ENCODE data around the gene DNAJC5G.

The DNAJC5G gene

DNA sequence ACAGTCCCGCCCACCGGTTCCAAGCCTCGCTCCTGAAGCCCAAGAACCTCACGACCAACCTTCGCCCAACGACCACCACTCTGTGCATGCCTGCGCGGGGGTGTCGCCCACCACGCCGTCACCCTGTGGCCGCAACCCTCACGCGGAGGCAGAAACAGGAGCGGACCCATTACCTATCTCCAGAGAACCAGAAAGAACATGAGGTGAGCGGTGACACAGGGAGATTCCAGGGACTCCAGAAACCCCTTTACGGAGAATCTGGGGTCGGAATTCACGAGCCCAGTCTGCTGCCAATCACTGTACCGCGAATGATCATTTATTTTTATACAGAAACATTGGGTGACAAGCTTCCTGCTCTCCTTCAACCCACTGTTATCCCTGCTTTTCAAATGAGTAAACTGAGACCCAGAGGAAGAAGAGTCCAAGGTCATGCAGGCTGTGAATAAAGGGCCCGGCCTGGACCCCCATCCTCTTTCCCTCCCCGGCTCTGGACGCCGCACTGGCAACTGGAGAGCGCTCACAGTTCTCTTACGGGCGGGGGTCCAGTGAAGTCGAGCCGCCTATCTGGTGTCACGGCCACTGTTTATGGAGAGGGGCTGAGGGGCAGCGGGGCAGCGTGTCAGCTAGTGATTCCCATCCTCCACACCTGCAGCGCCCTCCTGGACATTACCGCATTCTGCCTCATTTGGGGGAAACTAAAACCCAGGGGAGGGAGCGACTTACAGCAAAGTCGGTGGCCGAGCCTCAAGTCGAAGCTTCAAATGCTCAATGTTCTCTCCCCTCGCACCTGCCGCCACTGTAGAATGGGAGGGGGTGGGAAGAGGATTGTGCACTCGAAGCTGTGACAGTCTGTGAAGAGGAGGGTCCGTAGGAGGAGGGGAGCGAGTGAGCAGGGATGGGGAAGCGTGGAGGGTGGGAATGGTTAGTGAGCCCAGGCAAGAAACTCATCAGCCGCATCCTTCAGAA, 11.7 kb upstream of the DNAJC5G start:
- peaks cover 5% of the 10 kb centered on the region; the same call in 1 of the 2 replicates for H3K4me1 ChIP-seq (ENCODE audit: low read length)
- TF ChIP-seq EZH2phosphoT487 (IDR thresholded peaks at IDR 0.05; ENCODE audit: low read length) = no peak
- TF ChIP-seq, protein P1, sequence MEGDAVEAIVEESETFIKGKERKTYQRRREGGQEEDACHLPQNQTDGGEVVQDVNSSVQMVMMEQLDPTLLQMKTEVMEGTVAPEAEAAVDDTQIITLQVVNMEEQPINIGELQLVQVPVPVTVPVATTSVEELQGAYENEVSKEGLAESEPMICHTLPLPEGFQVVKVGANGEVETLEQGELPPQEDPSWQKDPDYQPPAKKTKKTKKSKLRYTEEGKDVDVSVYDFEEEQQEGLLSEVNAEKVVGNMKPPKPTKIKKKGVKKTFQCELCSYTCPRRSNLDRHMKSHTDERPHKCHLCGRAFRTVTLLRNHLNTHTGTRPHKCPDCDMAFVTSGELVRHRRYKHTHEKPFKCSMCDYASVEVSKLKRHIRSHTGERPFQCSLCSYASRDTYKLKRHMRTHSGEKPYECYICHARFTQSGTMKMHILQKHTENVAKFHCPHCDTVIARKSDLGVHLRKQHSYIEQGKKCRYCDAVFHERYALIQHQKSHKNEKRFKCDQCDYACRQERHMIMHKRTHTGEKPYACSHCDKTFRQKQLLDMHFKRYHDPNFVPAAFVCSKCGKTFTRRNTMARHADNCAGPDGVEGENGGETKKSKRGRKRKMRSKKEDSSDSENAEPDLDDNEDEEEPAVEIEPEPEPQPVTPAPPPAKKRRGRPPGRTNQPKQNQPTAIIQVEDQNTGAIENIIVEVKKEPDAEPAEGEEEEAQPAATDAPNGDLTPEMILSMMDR (IDR thresholded peaks at IDR 0.05; ENCODE audit: low read length) = no peak
- TF ChIP-seq EZH2 (optimal IDR thresholded peaks at IDR 0.05; ENCODE audit: low read depth, low read length) = no peak
- H3K9ac ChIP-seq (ENCODE audit: low read length) = no peak overlapping the region
- peak overlapping the region; percentile 65 for H3K4me3 ChIP-seq (ENCODE audit: low read length)
- no peaks in the 10 kb centered on the region for H3K36me3 ChIP-seq (replicated peaks; ENCODE audit: insufficient read depth, low read length)
- no peak overlapping the region for H3K27ac ChIP-seq (ENCODE audit: low read length)
- H3F3A ChIP-seq (ENCODE audit: insufficient read depth, low read length) = no peaks in the 10 kb centered on the region
- peak overlapping the region; percentile 71 for H2AFZ ChIP-seq (ENCODE audit: low read length)
- peaks cover 56% of the 10 kb centered on the region for H3K27me3 ChIP-seq (replicated peaks; ENCODE audit: insufficient read depth, low read length)
- H3K9me2 ChIP-seq (replicated peaks; ENCODE audit: insufficient read depth, low read length) = no peaks in the 10 kb centered on the region
- no peak for DNase-seq
- H3K4me2 ChIP-seq (ENCODE audit: low read depth, low read length) = peak overlapping the region; percentile 81
- no peaks in the 10 kb centered on the region for H4K20me1 ChIP-seq (ENCODE audit: insufficient read depth, low read length)
- no peaks in the 10 kb centered on the region for H3K9me3 ChIP-seq (replicated peaks; ENCODE audit: insufficient read depth, low read length)
- no peaks in the 10 kb centered on the region for H3K79me2 ChIP-seq (ENCODE audit: low read length)

DNA sequence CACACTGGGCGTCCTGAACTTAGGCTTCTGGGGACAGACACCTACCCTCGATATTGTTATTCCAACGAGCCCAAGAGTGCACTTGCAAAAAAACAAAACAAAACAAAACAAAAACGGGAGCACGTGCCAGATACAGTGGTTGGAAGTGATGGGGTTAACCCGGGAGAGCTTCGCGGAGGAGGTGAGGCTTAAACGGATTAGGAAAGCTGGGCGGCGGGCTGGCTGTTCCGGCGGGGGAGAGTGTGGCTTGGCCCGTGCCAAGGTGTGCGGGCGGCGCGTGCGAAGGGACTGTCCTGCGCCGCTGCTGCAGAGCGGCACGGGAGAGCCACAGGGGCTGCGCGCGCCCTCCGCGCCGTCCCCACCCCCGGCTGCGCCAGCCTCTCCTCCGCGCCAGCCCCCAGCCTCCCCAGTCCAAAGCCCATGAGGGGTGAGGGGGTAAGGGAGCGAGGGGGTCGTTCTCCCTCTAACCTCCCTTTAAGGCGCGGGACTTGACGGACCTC, 10.9 kb upstream of the DNAJC5G start:
- Histone ChIP-seq H3K27me3 (replicated peaks; ENCODE audit: insufficient read depth, low read length) (peaks cover 52% of the 10 kb centered on the region), H3K4me3 (ENCODE audit: low read length) (peak overlapping the region; percentile 65), H4K20me1 (ENCODE audit: insufficient read depth, low read length) (no peaks in the 10 kb centered on the region), H3K4me2 (ENCODE audit: low read depth, low read length) (peak overlapping the region; percentile 81), H3K79me2 (ENCODE audit: low read length) (no peaks in the 10 kb centered on the region), H3K9me2 (replicated peaks; ENCODE audit: insufficient read depth, low read length) (no peaks in the 10 kb centered on the region), H3K27ac (ENCODE audit: low read length) (no peak overlapping the region), H3K36me3 (replicated peaks; ENCODE audit: insufficient read depth, low read length) (no peaks in the 10 kb centered on the region), H3K4me1 (ENCODE audit: low read length) (peaks cover 5% of the 10 kb centered on the region; the same call in 1 of the 2 replicates), H3F3A (ENCODE audit: insufficient read depth, low read length) (no peaks in the 10 kb centered on the region), H3K9ac (ENCODE audit: low read length) (no peak overlapping the region), H3K9me3 (replicated peaks; ENCODE audit: insufficient read depth, low read length) (no peaks in the 10 kb centered on the region), H2AFZ (ENCODE audit: low read length) (peak overlapping the region; percentile 87)
- TF ChIP-seq, protein P1 (IDR thresholded peaks at IDR 0.05; ENCODE audit: low read length) = no peak
- no peak for TF ChIP-seq EZH2 (optimal IDR thresholded peaks at IDR 0.05; ENCODE audit: low read depth, low read length)
- no peak for TF ChIP-seq EZH2phosphoT487 (IDR thresholded peaks at IDR 0.05; ENCODE audit: low read length)
- DNase-seq = peak; percentile 12

- H3K9ac ChIP-seq (ENCODE audit: low read length) = no peak overlapping the region
Measured at GRCh38 chr2:27264753-27265535, 10.3 kb upstream of the DNAJC5G start.

More at GRCh38 chr2:27264753-27265535, 10.3 kb upstream of the DNAJC5G start:
- peak; percentile 58 for DNase-seq
- Histone ChIP-seq H2AFZ (ENCODE audit: low read length) (peak overlapping the region; percentile 87), H3F3A (ENCODE audit: insufficient read depth, low read length) (no peaks in the 10 kb centered on the region), H3K9me3 (replicated peaks; ENCODE audit: insufficient read depth, low read length) (no peaks in the 10 kb centered on the region), H3K36me3 (replicated peaks; ENCODE audit: insufficient read depth, low read length) (no peaks in the 10 kb centered on the region), H3K9me2 (replicated peaks; ENCODE audit: insufficient read depth, low read length) (no peaks in the 10 kb centered on the region), H4K20me1 (ENCODE audit: insufficient read depth, low read length) (no peaks in the 10 kb centered on the region), H3K27me3 (replicated peaks; ENCODE audit: insufficient read depth, low read length) (peaks cover 52% of the 10 kb centered on the region), H3K79me2 (ENCODE audit: low read length) (no peaks in the 10 kb centered on the region), H3K4me3 (ENCODE audit: low read length) (peak overlapping the region; percentile 65), H3K4me1 (ENCODE audit: low read length) (peaks cover 5% of the 10 kb centered on the region; the same call in 1 of the 2 replicates), H3K27ac (ENCODE audit: low read length) (no peak overlapping the region), H3K4me2 (ENCODE audit: low read depth, low read length) (peak overlapping the region; percentile 81)
- TF ChIP-seq, protein P1 (IDR thresholded peaks at IDR 0.05; ENCODE audit: low read length) = peak; percentile 52
- TF ChIP-seq EZH2 (optimal IDR thresholded peaks at IDR 0.05; ENCODE audit: low read depth, low read length) = no peak
